ENCODE measurements around the gene MECP2. TPM values are rescaled to one million over a fixed set of nuclear protein-coding genes. Genes with fewer than 3 reads are reported as not detected.

MECP2 gene
- total RNA-seq, 1 experiment from 2014 or later = 88.9 TPM

DNA sequence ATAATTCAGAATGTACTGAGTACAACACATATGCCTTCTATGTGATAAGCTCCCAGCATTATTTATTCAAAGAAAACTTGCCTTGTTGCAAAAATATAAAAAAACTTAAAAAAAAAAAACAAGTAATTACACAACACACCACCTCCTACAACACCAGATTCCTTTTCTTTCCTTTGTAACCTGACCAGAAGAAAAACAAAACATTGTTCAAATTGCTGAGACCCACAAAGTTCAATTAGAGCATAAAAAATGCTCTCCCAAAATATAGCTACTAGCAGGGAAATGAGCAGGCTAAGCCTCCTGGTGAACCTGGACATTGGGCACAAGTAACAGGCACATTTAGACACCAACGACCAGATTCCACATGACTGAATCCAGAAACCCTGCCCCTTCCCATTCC is 38.3 kb downstream of the MECP2 start:
- TF ChIP-seq, protein P1, sequence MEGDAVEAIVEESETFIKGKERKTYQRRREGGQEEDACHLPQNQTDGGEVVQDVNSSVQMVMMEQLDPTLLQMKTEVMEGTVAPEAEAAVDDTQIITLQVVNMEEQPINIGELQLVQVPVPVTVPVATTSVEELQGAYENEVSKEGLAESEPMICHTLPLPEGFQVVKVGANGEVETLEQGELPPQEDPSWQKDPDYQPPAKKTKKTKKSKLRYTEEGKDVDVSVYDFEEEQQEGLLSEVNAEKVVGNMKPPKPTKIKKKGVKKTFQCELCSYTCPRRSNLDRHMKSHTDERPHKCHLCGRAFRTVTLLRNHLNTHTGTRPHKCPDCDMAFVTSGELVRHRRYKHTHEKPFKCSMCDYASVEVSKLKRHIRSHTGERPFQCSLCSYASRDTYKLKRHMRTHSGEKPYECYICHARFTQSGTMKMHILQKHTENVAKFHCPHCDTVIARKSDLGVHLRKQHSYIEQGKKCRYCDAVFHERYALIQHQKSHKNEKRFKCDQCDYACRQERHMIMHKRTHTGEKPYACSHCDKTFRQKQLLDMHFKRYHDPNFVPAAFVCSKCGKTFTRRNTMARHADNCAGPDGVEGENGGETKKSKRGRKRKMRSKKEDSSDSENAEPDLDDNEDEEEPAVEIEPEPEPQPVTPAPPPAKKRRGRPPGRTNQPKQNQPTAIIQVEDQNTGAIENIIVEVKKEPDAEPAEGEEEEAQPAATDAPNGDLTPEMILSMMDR (IDR thresholded peaks at IDR 0.05) = no peak
- no peak for TF ChIP-seq SIN3A (IDR thresholded peaks at IDR 0.05; ENCODE audit: borderline replicate concordance, insufficient read depth, low read depth, low read length)
- TF ChIP-seq, protein P2, sequence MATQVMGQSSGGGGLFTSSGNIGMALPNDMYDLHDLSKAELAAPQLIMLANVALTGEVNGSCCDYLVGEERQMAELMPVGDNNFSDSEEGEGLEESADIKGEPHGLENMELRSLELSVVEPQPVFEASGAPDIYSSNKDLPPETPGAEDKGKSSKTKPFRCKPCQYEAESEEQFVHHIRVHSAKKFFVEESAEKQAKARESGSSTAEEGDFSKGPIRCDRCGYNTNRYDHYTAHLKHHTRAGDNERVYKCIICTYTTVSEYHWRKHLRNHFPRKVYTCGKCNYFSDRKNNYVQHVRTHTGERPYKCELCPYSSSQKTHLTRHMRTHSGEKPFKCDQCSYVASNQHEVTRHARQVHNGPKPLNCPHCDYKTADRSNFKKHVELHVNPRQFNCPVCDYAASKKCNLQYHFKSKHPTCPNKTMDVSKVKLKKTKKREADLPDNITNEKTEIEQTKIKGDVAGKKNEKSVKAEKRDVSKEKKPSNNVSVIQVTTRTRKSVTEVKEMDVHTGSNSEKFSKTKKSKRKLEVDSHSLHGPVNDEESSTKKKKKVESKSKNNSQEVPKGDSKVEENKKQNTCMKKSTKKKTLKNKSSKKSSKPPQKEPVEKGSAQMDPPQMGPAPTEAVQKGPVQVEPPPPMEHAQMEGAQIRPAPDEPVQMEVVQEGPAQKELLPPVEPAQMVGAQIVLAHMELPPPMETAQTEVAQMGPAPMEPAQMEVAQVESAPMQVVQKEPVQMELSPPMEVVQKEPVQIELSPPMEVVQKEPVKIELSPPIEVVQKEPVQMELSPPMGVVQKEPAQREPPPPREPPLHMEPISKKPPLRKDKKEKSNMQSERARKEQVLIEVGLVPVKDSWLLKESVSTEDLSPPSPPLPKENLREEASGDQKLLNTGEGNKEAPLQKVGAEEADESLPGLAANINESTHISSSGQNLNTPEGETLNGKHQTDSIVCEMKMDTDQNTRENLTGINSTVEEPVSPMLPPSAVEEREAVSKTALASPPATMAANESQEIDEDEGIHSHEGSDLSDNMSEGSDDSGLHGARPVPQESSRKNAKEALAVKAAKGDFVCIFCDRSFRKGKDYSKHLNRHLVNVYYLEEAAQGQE (IDR thresholded peaks at IDR 0.05; ENCODE audit: insufficient read depth in 1 of 2, low read depth in 2 of 2, low read length in 1 of 2) = no peak
- no peak for TF ChIP-seq TCF7L2 (IDR thresholded peaks at IDR 0.05; ENCODE audit: low read depth, low read length)
- no peak for TF ChIP-seq POLR2AphosphoS5 (IDR thresholded peaks at IDR 0.05; ENCODE audit: low read depth, low read length)
- no peak overlapping the region for H3K27ac ChIP-seq (ENCODE audit: low read length)
- no peaks in the 10 kb centered on the region for H3K27me3 ChIP-seq (ENCODE audit: control insufficient read depth, insufficient read depth, low read length)
- in situ Hi-C loops (cut with HindIII; ENCODE audit: low pct_unique_long_range_greater_than_20kb, low sequenced_read_pairs) = no loop called here
- H3K36me3 ChIP-seq (ENCODE audit: control insufficient read depth, insufficient read depth, low read length) = no peaks in the 10 kb centered on the region
- H3K4me3 ChIP-seq (ENCODE audit: low read depth in 2 of 2, low read length in 2 of 2) = no peak overlapping the region
- H3K4me1 ChIP-seq (ENCODE audit: control insufficient read depth, insufficient read depth, low read length) = peaks cover 15% of the 10 kb centered on the region; the same call in 1 of the 2 replicates
- DNase-seq (ENCODE audit: low read depth, low spot score) (no peak), ATAC-seq (no peak)
- intact Hi-C loops (cut with micrococcal nuclease; ENCODE audit: unreplicated experiment) = no loop called here
- H3K9me3 ChIP-seq (ENCODE audit: control insufficient read depth, insufficient read depth, low read depth, low read length) = no peaks in the 10 kb centered on the region
- ChIA-PET POLR2A (no interaction called here), CTCF (no interaction called here)
- BruUV-seq (replicated peaks) = no TSS peak

DNA sequence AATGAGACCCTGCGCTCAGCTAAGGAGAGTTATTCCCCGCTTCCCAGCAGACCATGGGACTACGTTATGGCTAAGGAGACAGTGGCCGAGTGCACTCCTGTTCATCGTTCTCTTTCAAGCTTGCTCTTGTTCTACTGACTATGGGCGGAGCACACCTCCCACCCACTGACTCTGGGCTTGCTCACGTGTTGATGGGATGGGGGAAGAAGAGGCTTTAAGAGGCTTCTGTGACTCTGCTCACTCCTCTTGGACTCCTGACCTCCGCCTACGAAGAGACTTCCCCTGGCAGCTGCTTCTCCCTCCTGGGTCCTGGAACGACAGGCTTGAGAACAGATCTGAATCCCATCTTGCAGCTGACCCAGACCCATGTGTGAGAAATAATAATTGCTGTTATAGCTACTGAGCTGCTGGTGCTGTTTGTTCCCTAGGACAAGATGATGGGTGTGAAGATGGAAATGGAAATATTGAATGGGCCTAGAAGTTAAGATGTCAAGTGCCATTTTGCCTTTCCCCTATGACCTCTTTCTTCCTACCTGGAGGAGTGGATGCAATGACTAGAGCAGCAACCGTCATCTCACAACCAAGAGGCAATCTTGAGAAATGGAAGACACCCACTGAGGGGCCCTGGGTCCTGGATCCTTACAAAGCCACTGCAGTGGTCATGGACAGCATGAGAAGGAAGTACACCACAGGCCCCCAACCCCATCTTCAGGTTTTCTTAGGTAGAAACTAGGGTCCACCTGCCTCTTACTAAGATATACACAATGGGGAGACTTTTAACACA is 39.1 kb downstream of the MECP2 start:
- DNase-seq (ENCODE audit: low read depth, low spot score) = no peak
- POLR2A ChIA-PET = no interaction called here

More for the DNA sequence above, 39.1 kb downstream of the MECP2 start:
- CTCF ChIA-PET = no interaction called here
- Histone ChIP-seq H3K27ac (ENCODE audit: low read length) (no peak overlapping the region), H3K36me3 (ENCODE audit: control insufficient read depth, insufficient read depth, low read length) (no peaks in the 10 kb centered on the region), H3K4me3 (ENCODE audit: low read depth in 2 of 2, low read length in 2 of 2) (no peak overlapping the region), H3K4me1 (ENCODE audit: control insufficient read depth, insufficient read depth, low read length) (peaks cover 8% of the 10 kb centered on the region; the same call in 1 of the 2 replicates), H3K9me3 (ENCODE audit: control insufficient read depth, insufficient read depth, low read depth, low read length) (no peaks in the 10 kb centered on the region), H3K27me3 (ENCODE audit: control insufficient read depth, insufficient read depth, low read length) (no peaks in the 10 kb centered on the region)
- in situ Hi-C loops (cut with HindIII; ENCODE audit: low pct_unique_long_range_greater_than_20kb, low sequenced_read_pairs) (no loop called here), intact Hi-C loops (cut with micrococcal nuclease; ENCODE audit: unreplicated experiment) (no loop called here)
- TF ChIP-seq SIN3A (IDR thresholded peaks at IDR 0.05; ENCODE audit: borderline replicate concordance, insufficient read depth, low read depth, low read length) (no peak), POLR2AphosphoS5 (IDR thresholded peaks at IDR 0.05; ENCODE audit: low read depth, low read length) (no peak), TCF7L2 (IDR thresholded peaks at IDR 0.05; ENCODE audit: low read depth, low read length) (no peak)
- TF ChIP-seq, protein P2 (IDR thresholded peaks at IDR 0.05; ENCODE audit: insufficient read depth in 1 of 2, low read depth in 2 of 2, low read length in 1 of 2) = no peak
- TF ChIP-seq, protein P1 (IDR thresholded peaks at IDR 0.05) = no peak
- ATAC-seq = no peak
- no TSS peak for BruUV-seq (replicated peaks)
